HepG2 (cell line): Measurements from ENCODE around the gene GZF1. TPM values are rescaled to one million over a fixed set of nuclear protein-coding genes. Genes with fewer than 3 reads are reported as not detected.

Source experiments
- BORCS8-MEF2B ChIP-seq: sonication (generic); formaldehyde crosslinking; IDR thresholded peaks from 2 replicates; pipeline ENCODE4 v1.8.0; 2022; ENCODE audit warnings: mild to moderate bottlenecking, missing genetic modification reagents
- GFI1 ChIP-seq: sonication (generic); formaldehyde crosslinking; IDR thresholded peaks from 2 replicates; pipeline ENCODE4 v1.5.0; 2020; ENCODE audit warnings: missing genetic modification reagents, mild to moderate bottlenecking, borderline replicate concordance
- HNRNPUL1 ChIP-seq: fragments of 200-400 bp; formaldehyde crosslinking; IDR thresholded peaks from 2 replicates; pipeline ENCODE4 v1.6.1; 2017; ENCODE audit warnings: low read depth, mild to moderate bottlenecking, low read length, moderate library complexity
- HOXA3 ChIP-seq: sonication (generic); formaldehyde crosslinking; IDR thresholded peaks from 2 replicates; pipeline ENCODE4 v1.5.0; 2020; ENCODE audit warnings: missing genetic modification reagents
- MTF2 ChIP-seq: sonication (generic); formaldehyde crosslinking; IDR thresholded peaks from 2 replicates; pipeline ENCODE4 v1.5.0; 2020; ENCODE audit warnings: missing genetic modification reagents, borderline replicate concordance
- MXD4 ChIP-seq: IDR thresholded peaks from 2 replicates; pipeline ENCODE4 v1.6.1; 2016; ENCODE audit warnings: mild to moderate bottlenecking, missing biosample characterization, missing genetic modification reagents
- NBN ChIP-seq: fragments of 450-650 bp; conservative IDR thresholded peaks from 2 replicates; pipeline ENCODE4 v1.6.1; 2017
- RBM22 ChIP-seq: fragments of 200-400 bp; formaldehyde crosslinking; optimal IDR thresholded peaks from 2 replicates; pipeline ENCODE3; 2017; ENCODE audit warnings: mild to moderate bottlenecking, low read length, moderate library complexity
- TARDBP ChIP-seq: sonication (generic); formaldehyde crosslinking; IDR thresholded peaks from 2 replicates; pipeline ENCODE4 v1.8.0; 2022; ENCODE audit warnings: mild to moderate bottlenecking, missing genetic modification reagents
- TBP ChIP-seq: sonication (generic); formaldehyde crosslinking; IDR thresholded peaks from 2 replicates; pipeline ENCODE4 v1.5.0; 2020; ENCODE audit warnings: missing genetic modification reagents
- TOE1 ChIP-seq: sonication (generic); formaldehyde crosslinking; IDR thresholded peaks from 2 replicates; pipeline ENCODE4 v1.4.0; 2020; ENCODE audit warnings: mild to moderate bottlenecking, missing genetic modification reagents
- ZFP1 ChIP-seq: IDR thresholded peaks from 2 replicates; pipeline ENCODE4 v1.6.1; 2016
- ZIK1 ChIP-seq: sonication (generic); formaldehyde crosslinking; IDR thresholded peaks from 2 replicates; pipeline ENCODE4 v1.5.0; 2020; ENCODE audit warnings: mild to moderate bottlenecking, low read depth, missing genetic modification reagents, borderline replicate concordance
- ZNF124 ChIP-seq: sonication (generic); formaldehyde crosslinking; IDR thresholded peaks from 2 replicates; pipeline ENCODE4 v1.4.0; 2020; ENCODE audit warnings: missing genetic modification reagents
- ZNF160 ChIP-seq: sonication (generic); formaldehyde crosslinking; IDR thresholded peaks from 2 replicates; pipeline ENCODE4 v1.8.0; 2022; ENCODE audit warnings: mild to moderate bottlenecking, inconsistent platforms, missing genetic modification reagents
- ZNF24 ChIP-seq: fragments of 450-650 bp; IDR thresholded peaks from 2 replicates; pipeline ENCODE4 v1.6.1; 2017; ENCODE audit warnings: antibody characterized with exemption, mild to moderate bottlenecking
- ZNF75D ChIP-seq: sonication (generic); formaldehyde crosslinking; IDR thresholded peaks from 2 replicates; pipeline ENCODE4 v1.8.1; 2023; ENCODE audit warnings: missing genetic modification reagents, mild to moderate bottlenecking, borderline replicate concordance
- ZNF768 ChIP-seq: sonication (generic); formaldehyde crosslinking; IDR thresholded peaks from 2 replicates; pipeline ENCODE4 v1.4.0; 2020; ENCODE audit warnings: missing genetic modification reagents
- polyA plus RNA-seq, 8 experiments: library from polyadenylated mRNA; depleted of rRNA in 3 of 8; stranded (reverse) in 7 of 8; unstranded in 1 of 8; fragments of >200 nt; fragmentation: Illumina TruSeq in 4 of 8; extraction: Trizol in 4 of 8; gene quantifications; 2 replicates each; pipeline versions ENCODE4 v1.2.1 to v1.2.3, GENCODE V29; 2011 to 2016; ENCODE audit warnings: low read depth in 4 of 8, missing spikeins in 1 of 8, mixed read lengths in 1 of 8; ENCODE audit not compliant: insufficient read depth in 1 of 8
- total RNA-seq, 5 experiments: library from RNA; depleted of rRNA; stranded (reverse); fragments of >200 nt; fragmentation: Illumina TruSeq; extraction: Trizol; gene quantifications; 2 replicates each; pipeline ENCODE4 v1.2.3, GENCODE V29; 2016; ENCODE audit warnings: low read depth in 1 of 5
- TF ChIP-seq, protein P1 (sequence below): IDR thresholded peaks from 2 replicates; pipeline ENCODE4 v1.6.1; 2012; ENCODE audit warnings: low read length, improper control_type of control experiment
- TF ChIP-seq, protein P2 (sequence below): sonication (generic); formaldehyde crosslinking; conservative IDR thresholded peaks from 2 replicates; pipeline ENCODE4 v1.4.0; 2020; ENCODE audit warnings: missing genetic modification reagents
- TF ChIP-seq, protein P3 (sequence below): IDR thresholded peaks from 2 replicates; pipeline ENCODE4 v1.6.1; 2016
- TF ChIP-seq, protein P4 (sequence below): sonication (generic); formaldehyde crosslinking; IDR thresholded peaks from 2 replicates; pipeline ENCODE4 v1.5.1; 2020; ENCODE audit warnings: missing genetic modification reagents, mild to moderate bottlenecking, borderline replicate concordance
- TF ChIP-seq, protein P5 (sequence below): IDR thresholded peaks from 2 replicates; pipeline ENCODE4 v1.6.1; 2016; ENCODE audit warnings: low read depth, borderline replicate concordance

GZF1 gene
- total and polyA plus RNA-seq, 2 of the 13 experiments (the other 11 are each of a cell fraction or from before 2014, with no cell fraction given): 16.9 to 26.0 TPM

DNA sequence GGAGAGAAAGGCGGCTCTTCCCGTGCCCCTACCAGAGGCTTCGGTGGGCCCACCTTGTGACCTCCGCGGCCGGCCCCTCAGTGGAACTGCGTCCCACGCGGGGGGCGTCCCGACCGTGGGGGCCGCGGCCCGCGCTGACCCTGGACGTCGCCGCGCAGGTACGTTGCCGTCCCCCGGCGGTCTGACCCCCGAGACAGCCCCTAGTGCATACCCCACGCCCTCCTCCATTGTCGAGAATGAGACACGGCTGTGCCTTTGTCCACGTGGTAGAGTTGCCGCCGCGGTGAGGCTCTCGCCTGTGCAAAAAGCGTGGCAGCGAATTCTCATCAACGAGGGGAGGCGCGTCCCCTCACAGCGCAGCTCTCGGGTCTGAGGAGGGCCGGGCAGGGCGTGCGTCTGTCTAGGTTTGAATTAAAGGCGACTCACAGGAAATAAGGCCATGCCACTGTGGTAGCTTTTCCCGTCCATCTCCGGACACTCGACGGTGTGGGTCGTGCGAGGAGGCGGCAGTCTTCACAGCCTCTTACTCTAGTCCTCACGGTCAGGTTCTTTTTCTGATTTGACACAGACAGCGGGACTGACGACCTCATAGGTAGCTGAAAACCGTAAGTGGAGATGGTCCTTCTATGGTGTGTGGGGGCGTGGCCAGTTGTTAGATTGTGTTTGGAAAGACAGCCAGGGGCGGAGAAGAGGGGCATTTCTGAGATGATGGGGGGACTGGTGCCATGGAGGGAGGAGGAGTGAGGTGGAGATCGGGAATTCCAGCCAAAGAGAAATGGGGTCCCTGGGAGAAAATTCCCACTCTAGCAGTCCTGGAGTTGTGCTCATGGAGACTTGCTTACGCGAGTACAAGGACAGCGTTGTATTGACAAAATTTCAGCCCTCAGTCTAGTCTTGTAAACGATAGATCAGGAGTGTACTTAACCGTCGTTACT lies 10.8 kb upstream of the GZF1 start (continued):
- TF ChIP-seq, protein P1, sequence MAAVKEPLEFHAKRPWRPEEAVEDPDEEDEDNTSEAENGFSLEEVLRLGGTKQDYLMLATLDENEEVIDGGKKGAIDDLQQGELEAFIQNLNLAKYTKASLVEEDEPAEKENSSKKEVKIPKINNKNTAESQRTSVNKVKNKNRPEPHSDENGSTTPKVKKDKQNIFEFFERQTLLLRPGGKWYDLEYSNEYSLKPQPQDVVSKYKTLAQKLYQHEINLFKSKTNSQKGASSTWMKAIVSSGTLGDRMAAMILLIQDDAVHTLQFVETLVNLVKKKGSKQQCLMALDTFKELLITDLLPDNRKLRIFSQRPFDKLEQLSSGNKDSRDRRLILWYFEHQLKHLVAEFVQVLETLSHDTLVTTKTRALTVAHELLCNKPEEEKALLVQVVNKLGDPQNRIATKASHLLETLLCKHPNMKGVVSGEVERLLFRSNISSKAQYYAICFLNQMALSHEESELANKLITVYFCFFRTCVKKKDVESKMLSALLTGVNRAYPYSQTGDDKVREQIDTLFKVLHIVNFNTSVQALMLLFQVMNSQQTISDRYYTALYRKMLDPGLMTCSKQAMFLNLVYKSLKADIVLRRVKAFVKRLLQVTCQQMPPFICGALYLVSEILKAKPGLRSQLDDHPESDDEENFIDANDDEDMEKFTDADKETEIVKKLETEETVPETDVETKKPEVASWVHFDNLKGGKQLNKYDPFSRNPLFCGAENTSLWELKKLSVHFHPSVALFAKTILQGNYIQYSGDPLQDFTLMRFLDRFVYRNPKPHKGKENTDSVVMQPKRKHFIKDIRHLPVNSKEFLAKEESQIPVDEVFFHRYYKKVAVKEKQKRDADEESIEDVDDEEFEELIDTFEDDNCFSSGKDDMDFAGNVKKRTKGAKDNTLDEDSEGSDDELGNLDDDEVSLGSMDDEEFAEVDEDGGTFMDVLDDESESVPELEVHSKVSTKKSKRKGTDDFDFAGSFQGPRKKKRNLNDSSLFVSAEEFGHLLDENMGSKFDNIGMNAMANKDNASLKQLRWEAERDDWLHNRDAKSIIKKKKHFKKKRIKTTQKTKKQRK: no peak
- no peak for TF ChIP-seq NBN
- peak; percentile 18; the same call in 1 of the 2 replicates for TF ChIP-seq ZFP1
- TF ChIP-seq HNRNPUL1: no peak
- peak; percentile 36; the same call in 1 of the 2 replicates for TF ChIP-seq ZIK1
- TF ChIP-seq ZNF75D: no peak
- TF ChIP-seq, protein P2, sequence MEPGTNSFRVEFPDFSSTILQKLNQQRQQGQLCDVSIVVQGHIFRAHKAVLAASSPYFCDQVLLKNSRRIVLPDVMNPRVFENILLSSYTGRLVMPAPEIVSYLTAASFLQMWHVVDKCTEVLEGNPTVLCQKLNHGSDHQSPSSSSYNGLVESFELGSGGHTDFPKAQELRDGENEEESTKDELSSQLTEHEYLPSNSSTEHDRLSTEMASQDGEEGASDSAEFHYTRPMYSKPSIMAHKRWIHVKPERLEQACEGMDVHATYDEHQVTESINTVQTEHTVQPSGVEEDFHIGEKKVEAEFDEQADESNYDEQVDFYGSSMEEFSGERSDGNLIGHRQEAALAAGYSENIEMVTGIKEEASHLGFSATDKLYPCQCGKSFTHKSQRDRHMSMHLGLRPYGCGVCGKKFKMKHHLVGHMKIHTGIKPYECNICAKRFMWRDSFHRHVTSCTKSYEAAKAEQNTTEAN (CRISPR knock-in tag): peak; percentile 11; the same call in 1 of the 2 replicates
- TF ChIP-seq BORCS8-MEF2B: peak; percentile 49
- no peak for TF ChIP-seq GFI1 (CRISPR knock-in tag)
- TF ChIP-seq, protein P3, sequence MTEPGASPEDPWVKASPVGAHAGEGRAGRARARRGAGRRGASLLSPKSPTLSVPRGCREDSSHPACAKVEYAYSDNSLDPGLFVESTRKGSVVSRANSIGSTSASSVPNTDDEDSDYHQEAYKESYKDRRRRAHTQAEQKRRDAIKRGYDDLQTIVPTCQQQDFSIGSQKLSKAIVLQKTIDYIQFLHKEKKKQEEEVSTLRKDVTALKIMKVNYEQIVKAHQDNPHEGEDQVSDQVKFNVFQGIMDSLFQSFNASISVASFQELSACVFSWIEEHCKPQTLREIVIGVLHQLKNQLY (CRISPR knock-in tag): peak; percentile 63; the same call in 1 of the 2 replicates
- TF ChIP-seq TOE1 (CRISPR knock-in tag): no peak
- TF ChIP-seq, protein P4, sequence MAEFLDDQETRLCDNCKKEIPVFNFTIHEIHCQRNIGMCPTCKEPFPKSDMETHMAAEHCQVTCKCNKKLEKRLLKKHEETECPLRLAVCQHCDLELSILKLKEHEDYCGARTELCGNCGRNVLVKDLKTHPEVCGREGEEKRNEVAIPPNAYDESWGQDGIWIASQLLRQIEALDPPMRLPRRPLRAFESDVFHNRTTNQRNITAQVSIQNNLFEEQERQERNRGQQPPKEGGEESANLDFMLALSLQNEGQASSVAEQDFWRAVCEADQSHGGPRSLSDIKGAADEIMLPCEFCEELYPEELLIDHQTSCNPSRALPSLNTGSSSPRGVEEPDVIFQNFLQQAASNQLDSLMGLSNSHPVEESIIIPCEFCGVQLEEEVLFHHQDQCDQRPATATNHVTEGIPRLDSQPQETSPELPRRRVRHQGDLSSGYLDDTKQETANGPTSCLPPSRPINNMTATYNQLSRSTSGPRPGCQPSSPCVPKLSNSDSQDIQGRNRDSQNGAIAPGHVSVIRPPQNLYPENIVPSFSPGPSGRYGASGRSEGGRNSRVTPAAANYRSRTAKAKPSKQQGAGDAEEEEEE (CRISPR knock-in tag): no peak
- TF ChIP-seq ZNF160 (CRISPR knock-in tag): peak; percentile 83
- TF ChIP-seq, protein P5, sequence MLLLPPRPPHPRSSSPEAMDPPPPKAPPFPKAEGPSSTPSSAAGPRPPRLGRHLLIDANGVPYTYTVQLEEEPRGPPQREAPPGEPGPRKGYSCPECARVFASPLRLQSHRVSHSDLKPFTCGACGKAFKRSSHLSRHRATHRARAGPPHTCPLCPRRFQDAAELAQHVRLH (CRISPR knock-in tag): no peak
- TF ChIP-seq ZNF124: no peak
- TF ChIP-seq HOXA3: peak; percentile 63; the same call in 1 of the 2 replicates
- TF ChIP-seq TARDBP: peak; percentile 47
- TF ChIP-seq RBM22: no peak
- TF ChIP-seq TBP: 0 out of 2 replicates have a peak, but pooled peaks have one; percentile 6
- TF ChIP-seq ZNF768: peak; percentile 62; the same call in 1 of the 2 replicates
- TF ChIP-seq MXD4 (CRISPR knock-in tag): peak; percentile 71
- peak; percentile 23; the same call in 1 of the 2 replicates for TF ChIP-seq MTF2
- no peak for TF ChIP-seq ZNF24
